Endothelial cell of hepatic sinusoid (primary cell): ENCODE measurements around the gene ZBTB39.
"Not testable (repeated sequence)": the region's sequence is repeated elsewhere in the genome, so short reads cannot be mapped to it uniquely, and the experiment has no call there.

Source experiments
- in situ Hi-C: cut with HindIII; loops from 2 replicates; pipeline ENCODE4 v1.10.0; 2017; ENCODE audit warnings: low sequenced_read_pairs

The ZBTB39 gene

GRCh38 chr12:57005980-57006808 lies at the start of gene ZBTB39:
Gene ZBTB39, minus strand, starts transcription at chr12:57006546. Its CDS starts 1,629 bp downstream, at chr12:57004917.
- in situ Hi-C loops, result no loop called here

- in situ Hi-C loops, result no loop called here
These were observed 49.5 kb upstream of the ZBTB39 start for GRCh38 chr12:57055824-57056223.

GRCh38 chr12:57053901-57054300 lies 47.6 kb upstream of the ZBTB39 start:
- in situ Hi-C loops, result not testable (repeated sequence)

- in situ Hi-C loops, result not testable (repeated sequence)
These were observed 46.8 kb upstream of the ZBTB39 start for GRCh38 chr12:57053146-57053545.

- in situ Hi-C loops, result no loop called here
These were observed 44.7 kb upstream of the ZBTB39 start for GRCh38 chr12:57051011-57051410.

- in situ Hi-C loops, result no loop called here
These were observed 43.5 kb upstream of the ZBTB39 start, which contains the start of gene MYO1A for GRCh38 chr12:57049890-57050289. Gene MYO1A, minus strand, starts transcription at chr12:57050129. Its CDS starts 1,806 bp downstream, at chr12:57048323.

GRCh38 chr12:57049119-57049446 lies 42.7 kb upstream of the ZBTB39 start:
- in situ Hi-C loops, result no loop called here

GRCh38 chr12:57048423-57049118 lies 42.2 kb upstream of the ZBTB39 start:
- in situ Hi-C loops, result no loop called here

- in situ Hi-C loops, result no loop called here
These were observed 41.6 kb upstream of the ZBTB39 start for GRCh38 chr12:57047981-57048380.

GRCh38 chr12:57046947-57047890 lies 40.9 kb upstream of the ZBTB39 start:
- in situ Hi-C loops, result no loop called here

- in situ Hi-C loops, result no loop called here
These were observed 39.9 kb upstream of the ZBTB39 start for GRCh38 chr12:57046086-57046791.

GRCh38 chr12:57044889-57045288 lies 38.5 kb upstream of the ZBTB39 start:
- in situ Hi-C loops, result no loop called here

- in situ Hi-C loops, result no loop called here
These were observed 38.1 kb upstream of the ZBTB39 start for GRCh38 chr12:57044468-57044867.

- in situ Hi-C loops, result no loop called here
These were observed 36.3 kb upstream of the ZBTB39 start for GRCh38 chr12:57042695-57043094.

GRCh38 chr12:57040750-57041149 lies 34.4 kb upstream of the ZBTB39 start:
- in situ Hi-C loops, result no loop called here

GRCh38 chr12:57040211-57040610 lies 33.9 kb upstream of the ZBTB39 start:
- in situ Hi-C loops, result no loop called here

- in situ Hi-C loops, result loop anchor here (5.0 kb wide), 1 partner anchor 52 kb away; no protein-coding TSS in a partner anchor
These were observed 32.9 kb upstream of the ZBTB39 start for GRCh38 chr12:57039016-57039798.

GRCh38 chr12:57037264-57037663 lies 30.9 kb upstream of the ZBTB39 start:
- in situ Hi-C loops, result loop anchor here (5.0 kb wide), 1 partner anchor 50 kb away; no protein-coding TSS in a partner anchor

GRCh38 chr12:57033431-57033830 lies 27.1 kb upstream of the ZBTB39 start:
- in situ Hi-C loops, result no loop called here

- in situ Hi-C loops, result no loop called here
These were observed 25.4 kb upstream of the ZBTB39 start for GRCh38 chr12:57031789-57032188.
